Measurements from ENCODE around the gene NFIL3.

Gene NFIL3

GRCh38 chr9:91416096-91416712, 7.4 kb downstream of the NFIL3 start:
- H3K4me1 ChIP-seq (ENCODE audit: insufficient read depth, low read length), result no peaks in the 10 kb centered on the region; the same call in 1 of the 2 replicates
- H3K36me3 ChIP-seq (ENCODE audit: insufficient read depth, low read length), result no peaks in the 10 kb centered on the region
- H3K9me3 ChIP-seq (ENCODE audit: control insufficient read depth, insufficient read depth, low read length), result no peaks in the 10 kb centered on the region
- no peak overlapping the region for H3K9ac ChIP-seq (ENCODE audit: low read depth, low read length)

GRCh38 chr9:91415290-91415689, 8.3 kb downstream of the NFIL3 start:
- Histone ChIP-seq H3K4me1 (ENCODE audit: insufficient read depth, low read length) (no peaks in the 10 kb centered on the region; the same call in 1 of the 2 replicates), H3K9me3 (ENCODE audit: control insufficient read depth, insufficient read depth, low read length) (no peaks in the 10 kb centered on the region), H3K9ac (ENCODE audit: low read depth, low read length) (no peak overlapping the region), H3K36me3 (ENCODE audit: insufficient read depth, low read length) (no peaks in the 10 kb centered on the region; the same call in 1 of the 2 replicates)

DNA sequence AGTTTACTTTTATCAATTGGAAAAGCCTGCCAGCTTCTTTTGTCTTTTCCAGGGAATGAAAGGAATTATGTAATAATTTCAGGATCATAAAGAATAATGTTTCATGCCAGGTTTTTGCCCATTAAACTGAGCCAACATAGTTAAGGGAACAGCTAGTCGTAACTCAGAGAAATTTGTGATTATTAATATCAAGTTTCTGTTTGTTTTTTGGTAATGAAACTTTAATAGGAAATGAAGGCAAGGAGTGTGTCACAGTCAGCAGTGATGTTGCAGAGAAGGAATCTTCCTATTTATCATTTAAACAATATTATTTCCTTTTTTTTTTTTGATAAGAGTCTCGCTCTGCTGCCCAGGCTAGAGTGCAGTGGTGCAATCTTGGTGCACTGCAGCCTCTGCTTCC, 10.7 kb downstream of the NFIL3 start:
- no peaks in the 10 kb centered on the region; the same call in none of the 2 replicates for H3K36me3 ChIP-seq (ENCODE audit: insufficient read depth, low read length)
- no peak overlapping the region for H3K9ac ChIP-seq (ENCODE audit: low read depth, low read length)
- no peaks in the 10 kb centered on the region for H3K9me3 ChIP-seq (ENCODE audit: control insufficient read depth, insufficient read depth, low read length)
- no peaks in the 10 kb centered on the region for H3K4me1 ChIP-seq (ENCODE audit: insufficient read depth, low read length)

GRCh38 chr9:91411096-91411771, 12.4 kb downstream of the NFIL3 start:
- Histone ChIP-seq H3K9me3 (ENCODE audit: control insufficient read depth, insufficient read depth, low read length) (no peaks in the 10 kb centered on the region), H3K36me3 (ENCODE audit: insufficient read depth, low read length) (no peaks in the 10 kb centered on the region; the same call in none of the 2 replicates), H3K4me1 (ENCODE audit: insufficient read depth, low read length) (no peaks in the 10 kb centered on the region), H3K9ac (ENCODE audit: low read depth, low read length) (no peak overlapping the region)

DNA sequence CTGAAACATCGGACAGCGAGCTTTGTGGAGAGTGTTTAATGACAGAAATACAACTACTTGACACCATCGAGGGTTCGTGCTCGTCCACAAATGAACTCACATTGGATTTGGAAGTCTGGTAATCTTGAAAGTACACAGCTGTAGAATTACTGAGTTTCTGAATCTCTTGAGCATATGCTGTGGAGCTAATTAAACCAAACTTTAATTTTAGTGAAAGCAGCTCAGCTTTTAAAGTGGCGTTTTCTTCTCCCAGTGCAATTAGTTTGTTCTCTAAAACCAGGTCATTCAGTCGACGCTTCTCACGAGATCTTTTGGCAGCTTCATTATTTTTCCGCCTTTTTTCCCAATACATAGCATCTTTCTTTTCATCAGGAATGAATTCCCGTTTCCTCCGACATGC, 13.5 kb downstream of the NFIL3 start:
- no peaks in the 10 kb centered on the region for H3K9me3 ChIP-seq (ENCODE audit: control insufficient read depth, insufficient read depth, low read length)
- H3K9ac ChIP-seq (ENCODE audit: low read depth, low read length), result no peak overlapping the region
- no peaks in the 10 kb centered on the region for H3K4me1 ChIP-seq (ENCODE audit: insufficient read depth, low read length)
- H3K36me3 ChIP-seq (ENCODE audit: insufficient read depth, low read length), result no peaks in the 10 kb centered on the region; the same call in none of the 2 replicates

DNA sequence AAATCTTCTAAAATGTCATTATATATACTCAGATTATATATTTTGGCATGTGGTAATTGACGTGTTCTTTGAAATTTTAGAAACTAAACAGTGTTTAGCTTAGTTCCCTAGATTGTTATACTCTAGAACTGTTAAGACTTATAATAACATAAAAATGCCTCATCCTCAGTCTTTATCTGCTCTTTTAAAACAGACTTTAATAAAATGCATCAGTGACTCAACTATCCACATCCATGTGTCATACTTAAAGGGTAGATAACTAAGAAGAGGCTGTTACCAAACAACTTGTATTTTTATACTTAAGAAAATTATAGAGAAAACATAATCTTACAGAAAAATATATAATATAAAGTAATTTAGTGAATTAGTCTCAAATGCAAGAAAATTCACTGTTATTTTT, 15.2 kb downstream of the NFIL3 start:
- H3K9me3 ChIP-seq (ENCODE audit: control insufficient read depth, insufficient read depth, low read length), result no peaks in the 10 kb centered on the region
- no peaks in the 10 kb centered on the region for H3K4me1 ChIP-seq (ENCODE audit: insufficient read depth, low read length)
- H3K9ac ChIP-seq (ENCODE audit: low read depth, low read length), result no peak overlapping the region
- no peaks in the 10 kb centered on the region; the same call in none of the 2 replicates for H3K36me3 ChIP-seq (ENCODE audit: insufficient read depth, low read length)

GRCh38 chr9:91407580-91408318, 15.9 kb downstream of the NFIL3 start:
- no peak overlapping the region for H3K9ac ChIP-seq (ENCODE audit: low read depth, low read length)
- H3K9me3 ChIP-seq (ENCODE audit: control insufficient read depth, insufficient read depth, low read length), result no peaks in the 10 kb centered on the region
- H3K36me3 ChIP-seq (ENCODE audit: insufficient read depth, low read length), result no peaks in the 10 kb centered on the region; the same call in none of the 2 replicates
- H3K4me1 ChIP-seq (ENCODE audit: insufficient read depth, low read length), result no peaks in the 10 kb centered on the region

GRCh38 chr9:91405343-91406077, 18.1 kb downstream of the NFIL3 start:
- Histone ChIP-seq H3K36me3 (ENCODE audit: insufficient read depth, low read length) (no peaks in the 10 kb centered on the region; the same call in none of the 2 replicates), H3K4me1 (ENCODE audit: insufficient read depth, low read length) (no peaks in the 10 kb centered on the region), H3K9me3 (ENCODE audit: control insufficient read depth, insufficient read depth, low read length) (no peaks in the 10 kb centered on the region), H3K9ac (ENCODE audit: low read depth, low read length) (no peak overlapping the region)

GRCh38 chr9:91403665-91404543, 19.7 kb downstream of the NFIL3 start:
- Histone ChIP-seq H3K9me3 (ENCODE audit: control insufficient read depth, insufficient read depth, low read length) (no peaks in the 10 kb centered on the region), H3K36me3 (ENCODE audit: insufficient read depth, low read length) (no peaks in the 10 kb centered on the region), H3K9ac (ENCODE audit: low read depth, low read length) (no peak overlapping the region), H3K4me1 (ENCODE audit: insufficient read depth, low read length) (no peaks in the 10 kb centered on the region)

GRCh38 chr9:91398926-91399325, 24.7 kb downstream of the NFIL3 start:
- no peak overlapping the region for H3K9ac ChIP-seq (ENCODE audit: low read depth, low read length)

DNA sequence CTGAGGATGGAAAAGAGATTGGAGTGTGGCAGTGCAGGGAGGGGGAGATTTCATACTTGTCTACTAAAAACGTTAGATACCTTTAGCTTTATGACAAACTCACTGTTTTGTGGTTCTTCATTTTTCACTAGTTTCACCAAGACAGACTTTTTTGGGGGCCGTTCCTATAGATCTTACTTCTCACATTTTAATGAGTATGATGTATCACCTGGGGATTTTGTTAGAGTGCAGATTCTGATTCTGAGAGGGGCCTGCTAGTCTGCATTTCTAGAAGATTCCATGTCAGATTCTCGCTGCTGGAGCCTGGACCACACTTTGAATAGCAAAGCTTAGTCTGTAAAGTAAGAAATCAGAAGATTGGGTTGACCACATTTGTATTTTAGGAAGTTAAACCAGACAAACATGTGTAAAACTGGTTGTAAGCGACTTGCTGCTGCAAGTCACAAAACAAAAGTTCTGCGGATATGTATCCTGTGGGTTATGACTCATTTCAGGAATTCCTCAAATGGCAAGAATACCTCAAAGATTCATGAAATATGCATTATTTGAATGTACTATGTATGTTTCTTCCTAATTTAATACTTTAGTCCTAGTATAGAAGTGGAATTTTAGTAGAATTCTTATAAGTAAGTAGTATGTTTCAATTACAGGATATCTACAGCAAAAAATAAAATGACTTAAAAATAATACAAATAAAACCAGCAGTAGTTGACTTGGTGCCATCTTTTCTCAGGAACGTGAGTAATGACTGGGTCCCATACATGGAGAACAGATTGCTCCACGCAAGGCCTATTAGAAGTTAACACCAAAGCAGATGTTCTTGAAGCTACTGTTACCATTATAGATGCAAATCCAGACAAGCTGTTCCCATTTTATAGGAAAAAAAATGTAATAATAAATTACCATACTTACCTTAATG, 27.8 kb downstream of the NFIL3 start:
- 0 out of 2 replicates have a peak, but pooled peaks cover 3% of the 10 kb centered on the region for H3K4me1 ChIP-seq (ENCODE audit: insufficient read depth, low read length)
- H3K9me3 ChIP-seq (ENCODE audit: control insufficient read depth, insufficient read depth, low read length), result no peaks in the 10 kb centered on the region

More at GRCh38 chr9:91398926-91399325, 24.7 kb downstream of the NFIL3 start:
- Histone ChIP-seq H3K36me3 (ENCODE audit: insufficient read depth, low read length) (no peaks in the 10 kb centered on the region), H3K4me1 (ENCODE audit: insufficient read depth, low read length) (0 out of 2 replicates have a peak, but pooled peaks cover 3% of the 10 kb centered on the region), H3K9me3 (ENCODE audit: control insufficient read depth, insufficient read depth, low read length) (no peaks in the 10 kb centered on the region)

GRCh38 chr9:91395106-91395552, 28.5 kb downstream of the NFIL3 start:
- no peaks in the 10 kb centered on the region for H3K9me3 ChIP-seq (ENCODE audit: control insufficient read depth, insufficient read depth, low read length)
- H3K36me3 ChIP-seq (ENCODE audit: insufficient read depth, low read length), result no peaks in the 10 kb centered on the region; the same call in 1 of the 2 replicates
- H3K4me1 ChIP-seq (ENCODE audit: insufficient read depth, low read length), result 0 out of 2 replicates have a peak, but pooled peaks cover 3% of the 10 kb centered on the region
- H3K9ac ChIP-seq (ENCODE audit: low read depth, low read length), result no peak overlapping the region

More for the DNA sequence above, 27.8 kb downstream of the NFIL3 start:
- Histone ChIP-seq H3K36me3 (ENCODE audit: insufficient read depth, low read length) (no peaks in the 10 kb centered on the region; the same call in 1 of the 2 replicates), H3K9ac (ENCODE audit: low read depth, low read length) (no peak overlapping the region)

All from ES-I3 (cell line).